ENCODE data around the gene ZNF771.

Gene ZNF771

GRCh38 chr16:30429678-30430427, 22.4 kb downstream of the ZNF771 start, which contains the start of gene DCTPP1:
DCTPP1 (minus strand) TSS chr16:30430030; CDS start chr16:30429980, 50 bp downstream.
- Histone ChIP-seq H3K9me3 (replicated peaks in 1 of 11) (no peaks in the 10 kb centered on the region), H3K27ac (peak within 1 kb of the TSS; percentile 46 to 88 (median 81); a peak in 21 of 22 replicates), H4K20me1 (peaks cover 0 to 43% (median 19%) of the 10 kb centered on the region in 11 experiments; a peak in 16 of 22 replicates), H3K9ac (peak within 1 kb of the TSS; percentile 76 to 89 (median 82)), H3K4me2 (peak within 1 kb of the TSS; percentile 81 to 98 (median 94)), H3K4me1 (peaks cover 26 to 47% (median 37%) of the 10 kb centered on the region in 10 experiments), H3K27me3 (no peaks in the 10 kb centered on the region), H3K4me3 (peak within 1 kb of the TSS; percentile 77 to 95 (median 86)), H3K36me3 (peaks cover 10 to 40% (median 36%) of the 10 kb centered on the region in 11 experiments; a peak in 21 of 22 replicates)
- TF ChIP-seq Cebpa-rat (IDR thresholded peaks at IDR 0.05), result no peak

- H3K4me1 ChIP-seq, result peaks cover 26 to 46% (median 37%) of the 10 kb centered on the region in 10 experiments
- H3K9ac ChIP-seq, result peak overlapping the region; percentile 9 to 89 (median 77); a peak in 18 of 22 replicates
- H3K36me3 ChIP-seq, result peaks cover 4 to 33% (median 30%) of the 10 kb centered on the region in 11 experiments; a peak in 21 of 22 replicates
- H4K20me1 ChIP-seq, result peaks cover 0 to 37% (median 13%) of the 10 kb centered on the region in 11 experiments; a peak in 16 of 22 replicates
- H3K9me3 ChIP-seq (replicated peaks in 1 of 11), result no peaks in the 10 kb centered on the region
- no peaks in the 10 kb centered on the region for H3K27me3 ChIP-seq
- H3K4me3 ChIP-seq, result peak overlapping the region in 9 of 10 experiments; percentile 44 to 95 (median 86); a peak in 14 of 20 replicates
- H3K4me2 ChIP-seq, result peak overlapping the region; percentile 27 to 90 (median 64)
- TF ChIP-seq Cebpa-rat (IDR thresholded peaks at IDR 0.05), result no peak
- H3K27ac ChIP-seq, result peak overlapping the region; percentile 11 to 88 (median 53); a peak in 18 of 22 replicates
These were observed 23.1 kb downstream of the ZNF771 start for GRCh38 chr16:30430428-30430970.

- H3K27me3 ChIP-seq, result no peaks in the 10 kb centered on the region
- no peak for TF ChIP-seq Cebpa-rat (IDR thresholded peaks at IDR 0.05)
- H3K9ac ChIP-seq, result no peak overlapping the region
- peaks cover 7 to 18% (median 10%) of the 10 kb centered on the region in 10 experiments; a peak in 19 of 20 replicates for H3K4me1 ChIP-seq
- H3K36me3 ChIP-seq, result no peaks in the 10 kb centered on the region
- no peaks in the 10 kb centered on the region for H4K20me1 ChIP-seq
- no peaks in the 10 kb centered on the region for H3K9me3 ChIP-seq (replicated peaks in 1 of 11)
- H3K4me3 ChIP-seq, result no peak overlapping the region
- H3K27ac ChIP-seq, result no peak overlapping the region
- no peak overlapping the region for H3K4me2 ChIP-seq
These were observed 27.4 kb downstream of the ZNF771 start for GRCh38 chr16:30434852-30435251.

GRCh38 chr16:30437511-30438046, 30.2 kb downstream of the ZNF771 start:
- Histone ChIP-seq H3K4me3 (no peak overlapping the region), H4K20me1 (peaks cover 0 to 6% (median 0%) of the 10 kb centered on the region in 11 experiments; a peak in 4 of 22 replicates), H3K4me2 (no peak overlapping the region), H3K27ac (no peak overlapping the region), H3K27me3 (no peaks in the 10 kb centered on the region), H3K9me3 (replicated peaks in 1 of 11) (peaks cover 0 to under 1% (median 0%) of the 10 kb centered on the region in 11 experiments; a peak in 1 of 22 replicates), H3K9ac (no peak overlapping the region), H3K36me3 (peaks cover 0 to 3% (median under 1%) of the 10 kb centered on the region in 11 experiments; a peak in 6 of 22 replicates), H3K4me1 (peaks cover 0 to 21% (median 4%) of the 10 kb centered on the region in 10 experiments; a peak in 8 of 20 replicates)
- no peak for TF ChIP-seq Cebpa-rat (IDR thresholded peaks at IDR 0.05)

- Histone ChIP-seq H3K9me3 (replicated peaks in 1 of 11) (peaks cover 0 to 13% (median 7%) of the 10 kb centered on the region in 11 experiments; a peak in 13 of 22 replicates), H3K4me1 (peaks cover 3 to 33% (median 12%) of the 10 kb centered on the region in 10 experiments; a peak in 19 of 20 replicates), H4K20me1 (peaks cover 0 to 15% (median 8%) of the 10 kb centered on the region in 11 experiments; a peak in 10 of 22 replicates), H3K27ac (no peak overlapping the region), H3K27me3 (no peaks in the 10 kb centered on the region), H3K4me2 (peak overlapping the region in 3 of 11 experiments; percentile 10 to 72 (median 48); a peak in 4 of 22 replicates), H3K4me3 (no peak overlapping the region), H3K36me3 (peaks cover 10 to 16% (median 13%) of the 10 kb centered on the region in 11 experiments), H3K9ac (no peak overlapping the region)
- TF ChIP-seq Cebpa-rat (IDR thresholded peaks at IDR 0.05), result no peak
These were observed 31.4 kb downstream of the ZNF771 start for GRCh38 chr16:30438835-30439234.

- H4K20me1 ChIP-seq, result peaks cover 3 to 23% (median 15%) of the 10 kb centered on the region in 11 experiments; a peak in 12 of 22 replicates
- H3K9ac ChIP-seq, result no peak overlapping the region
- H3K9me3 ChIP-seq (replicated peaks in 1 of 11), result peaks cover 9 to 23% (median 17%) of the 10 kb centered on the region in 11 experiments; a peak in 18 of 22 replicates
- no peaks in the 10 kb centered on the region for H3K27me3 ChIP-seq
- no peak overlapping the region for H3K27ac ChIP-seq
- TF ChIP-seq Cebpa-rat (IDR thresholded peaks at IDR 0.05), result no peak
- H3K36me3 ChIP-seq, result peaks cover 20 to 26% (median 23%) of the 10 kb centered on the region in 11 experiments
- H3K4me3 ChIP-seq, result no peak overlapping the region
- peaks cover 13 to 43% (median 22%) of the 10 kb centered on the region in 10 experiments for H3K4me1 ChIP-seq
- H3K4me2 ChIP-seq, result peak overlapping the region in 5 of 11 experiments; percentile 9 to 72 (median 10); a peak in 6 of 22 replicates
These were observed 32.4 kb downstream of the ZNF771 start for GRCh38 chr16:30439720-30440348.

- Histone ChIP-seq H3K36me3 (peaks cover 20 to 27% (median 24%) of the 10 kb centered on the region in 11 experiments), H4K20me1 (peaks cover 3 to 27% (median 15%) of the 10 kb centered on the region in 11 experiments; a peak in 12 of 22 replicates), H3K27ac (no peak overlapping the region), H3K9me3 (replicated peaks in 1 of 11) (peaks cover 10 to 30% (median 18%) of the 10 kb centered on the region in 11 experiments; a peak in 19 of 22 replicates), H3K4me2 (peak overlapping the region; percentile 89 to 99 (median 97)), H3K27me3 (no peaks in the 10 kb centered on the region), H3K4me1 (peaks cover 22 to 56% (median 31%) of the 10 kb centered on the region in 10 experiments), H3K4me3 (peak overlapping the region in 8 of 10 experiments; percentile 75 to 89 (median 88); a peak in 12 of 20 replicates), H3K9ac (no peak overlapping the region)
- TF ChIP-seq Cebpa-rat (IDR thresholded peaks at IDR 0.05), result no peak
These were observed 36.2 kb downstream of the ZNF771 start for GRCh38 chr16:30443631-30444030.
